Germinal center (tissue), 1 donor: Measurements from ENCODE around the gene HDGF.
"Not testable (repeated sequence)": the region's sequence is repeated elsewhere in the genome, so short reads cannot be mapped to it uniquely, and the experiment has no call there.

Experiments
- DNase-seq: peaks from one replicate; pipeline ENCODE4 v3.0.0; 2012; ENCODE audit warnings: mixed read lengths, low spot score

HDGF gene

GRCh38 chr1:156767101-156767878, 15.8 kb upstream of the HDGF start, which contains the start of gene PRCC:
TSS of gene PRCC (plus strand) at chr1:156767535. CDS start at chr1:156767772, 237 bp downstream.
- DNase-seq: peak; percentile 90

- peak; percentile 49 for DNase-seq
Observed at GRCh38 chr1:156766298-156767100, 15.0 kb upstream of the HDGF start.

GRCh38 chr1:156765666-156766065, 14.2 kb upstream of the HDGF start:
- no peak for DNase-seq

- DNase-seq: not testable (repeated sequence)
Observed at GRCh38 chr1:156765136-156765535, 13.7 kb upstream of the HDGF start.

GRCh38 chr1:156760796-156761104, 9.3 kb upstream of the HDGF start:
- no peak for DNase-seq

GRCh38 chr1:156760092-156760795, 8.8 kb upstream of the HDGF start:
- DNase-seq: no peak

GRCh38 chr1:156757572-156758253, 6.2 kb upstream of the HDGF start:
- not testable (repeated sequence) for DNase-seq

- DNase-seq: no peak
Observed at GRCh38 chr1:156756355-156756754, 4.9 kb upstream of the HDGF start.

- no peak for DNase-seq
Observed at GRCh38 chr1:156755527-156755950, 4.1 kb upstream of the HDGF start.

- no peak for DNase-seq
Observed at GRCh38 chr1:156754219-156754618, 2.7 kb upstream of the HDGF start.

- DNase-seq: no peak
Observed at GRCh38 chr1:156752843-156753482, 1.5 kb upstream of the HDGF start.

- DNase-seq: peak; percentile 93
Observed at GRCh38 chr1:156751757-156752481, 444 bp upstream of the HDGF start.

GRCh38 chr1:156750711-156751450, 594 bp downstream of the HDGF start:
- DNase-seq: peak; percentile 52

- DNase-seq: peak; percentile 51
Observed at GRCh38 chr1:156750191-156750672, 1.2 kb downstream of the HDGF start.

GRCh38 chr1:156749419-156750118, 1.9 kb downstream of the HDGF start:
- DNase-seq: no peak

GRCh38 chr1:156748670-156749418, 2.6 kb downstream of the HDGF start:
- no peak for DNase-seq

GRCh38 chr1:156747742-156748669, 3.5 kb downstream of the HDGF start:
- no peak for DNase-seq
